OCI-LY3 (cell line): ENCODE results near the gene RAI1.

Experiments
- H2AFZ ChIP-seq: fragments of 200-600, 300-600 bp; shearing (Covaris generic); 2 replicates; pipeline ENCODE4 v1.6.0; 2014; ENCODE audit warnings: antibody characterized with exemption, low read depth, low read length
- H3K27ac ChIP-seq: fragments of 200-600, 300-600 bp; sonication (generic); 2 replicates; pipeline ENCODE4 v1.5.1; 2014; ENCODE audit warnings: mild to moderate bottlenecking, low read length, moderate library complexity, mixed read lengths
- H3K27me3 ChIP-seq: fragments of 200-600, 300-600 bp; sonication (generic); 2 replicates; pipeline ENCODE4 v1.6.1; 2014; ENCODE audit warnings: low read depth, low read length, mixed read lengths
- H3K36me3 ChIP-seq: fragments of 200-600, 300-600 bp; sonication (generic); replicated peaks from 2 replicates; pipeline ENCODE3; 2014; ENCODE audit warnings: low read depth, low read length, mixed read lengths
- H3K4me1 ChIP-seq: fragments of 300-600, 200-600 bp; sonication (generic); 2 replicates; pipeline ENCODE4 v1.6.1; 2014; ENCODE audit warnings: low read length, mixed read lengths
- H3K4me2 ChIP-seq: fragments of 200-600, 300-600 bp; sonication (generic); 2 replicates; pipeline ENCODE4 v1.6.1; 2014; ENCODE audit warnings: low read length, mixed read lengths
- H3K4me3 ChIP-seq: fragments of 300-600, 200-600 bp; sonication (generic); 2 replicates; pipeline ENCODE4 v1.5.1; 2014; ENCODE audit warnings: antibody characterized with exemption, mild to moderate bottlenecking, low read length, moderate library complexity
- H3K79me2 ChIP-seq: fragments of 300-600, 200-600 bp; shearing (Covaris generic); 2 replicates; pipeline ENCODE4 v1.6.1; 2014; ENCODE audit warnings: mild to moderate bottlenecking, low read length, mixed read lengths
- H3K9ac ChIP-seq: fragments of 300-600, 200-600 bp; shearing (Covaris generic); 2 replicates; pipeline ENCODE4 v1.6.0; 2014; ENCODE audit warnings: mild to moderate bottlenecking, low read length, moderate library complexity
- H3K9me3 ChIP-seq: fragments of 200-600, 300-600 bp; shearing (Covaris generic); 2 replicates; pipeline ENCODE4 v1.6.1; 2014; ENCODE audit warnings: low read length, mixed read lengths; ENCODE audit not compliant: insufficient read depth
- H4K20me1 ChIP-seq: fragments of 200-600, 300-600 bp; sonication (generic); 2 replicates; pipeline ENCODE4 v1.6.1; 2016; ENCODE audit warnings: low read length, mixed read lengths; ENCODE audit not compliant: insufficient read depth
- EZH2phosphoT487 ChIP-seq: fragments of 200-600 bp; shearing (Covaris generic); IDR thresholded peaks from 2 replicates; pipeline ENCODE4 v1.6.1; 2018; ENCODE audit warnings: antibody characterized with exemption, mixed run types, low read depth
- TF ChIP-seq, protein P1 (sequence below): fragments of 200-600, 300-600 bp; sonication (generic); IDR thresholded peaks from 2 replicates; pipeline ENCODE4 v1.5.1; 2014; ENCODE audit warnings: antibody characterized with exemption, low read length, low read depth

The RAI1 gene

DNA sequence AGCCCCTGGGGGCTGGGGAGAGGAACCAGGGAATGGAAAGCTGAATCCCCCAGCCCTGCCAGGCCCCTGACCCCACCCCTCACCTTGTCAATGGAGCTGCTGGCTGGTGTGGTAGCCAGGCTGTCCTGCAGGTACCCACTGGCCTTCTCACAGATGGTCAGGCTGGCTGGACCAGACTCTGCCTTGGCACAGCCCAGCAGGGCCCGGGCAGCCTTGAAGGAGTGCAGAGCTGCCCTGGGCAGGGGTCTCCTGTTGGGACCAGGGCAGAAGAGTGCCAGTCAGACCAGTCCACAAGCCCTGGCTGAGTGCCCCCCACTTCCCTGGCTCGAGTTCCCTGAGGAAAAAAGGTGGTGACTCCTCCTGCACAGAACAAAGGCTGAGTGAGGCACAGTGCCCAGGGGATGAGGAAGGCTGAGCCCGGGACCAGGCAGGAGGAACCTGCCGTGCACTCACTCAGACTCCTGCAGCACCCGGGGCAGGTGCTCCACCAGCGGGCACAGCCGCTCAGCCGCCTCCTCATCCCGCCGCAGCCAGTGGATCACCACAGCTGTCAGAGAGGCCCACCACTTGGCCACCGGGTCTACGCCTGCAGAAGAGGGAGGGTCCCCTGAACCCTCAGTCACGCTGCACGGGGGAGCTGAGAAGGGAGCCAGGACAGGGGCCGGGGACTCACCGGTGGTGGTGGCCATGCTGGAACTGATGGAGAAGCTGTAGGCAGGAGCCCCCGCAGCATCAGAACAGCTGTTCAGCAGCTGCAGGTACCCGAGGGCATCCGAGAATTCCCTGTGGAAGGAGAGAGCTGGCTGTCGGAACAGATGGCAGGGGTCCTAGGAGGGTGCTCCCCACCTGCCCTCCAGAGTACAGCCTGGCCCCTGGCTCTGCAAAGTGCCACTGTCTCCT lies 133.2 kb downstream of the RAI1 start:
- H3K36me3 ChIP-seq, result peaks cover 9% of the 10 kb centered on the region
- no peak overlapping the region for H3K4me2 ChIP-seq
- peaks cover 5% of the 10 kb centered on the region; the same call in 1 of the 2 replicates for H4K20me1 ChIP-seq
- peaks cover 5% of the 10 kb centered on the region for H3K4me1 ChIP-seq
- H3K9me3 ChIP-seq, result no peaks in the 10 kb centered on the region
- H3K4me3 ChIP-seq, result no peak overlapping the region
- no peak for TF ChIP-seq EZH2phosphoT487
- TF ChIP-seq, protein P1, sequence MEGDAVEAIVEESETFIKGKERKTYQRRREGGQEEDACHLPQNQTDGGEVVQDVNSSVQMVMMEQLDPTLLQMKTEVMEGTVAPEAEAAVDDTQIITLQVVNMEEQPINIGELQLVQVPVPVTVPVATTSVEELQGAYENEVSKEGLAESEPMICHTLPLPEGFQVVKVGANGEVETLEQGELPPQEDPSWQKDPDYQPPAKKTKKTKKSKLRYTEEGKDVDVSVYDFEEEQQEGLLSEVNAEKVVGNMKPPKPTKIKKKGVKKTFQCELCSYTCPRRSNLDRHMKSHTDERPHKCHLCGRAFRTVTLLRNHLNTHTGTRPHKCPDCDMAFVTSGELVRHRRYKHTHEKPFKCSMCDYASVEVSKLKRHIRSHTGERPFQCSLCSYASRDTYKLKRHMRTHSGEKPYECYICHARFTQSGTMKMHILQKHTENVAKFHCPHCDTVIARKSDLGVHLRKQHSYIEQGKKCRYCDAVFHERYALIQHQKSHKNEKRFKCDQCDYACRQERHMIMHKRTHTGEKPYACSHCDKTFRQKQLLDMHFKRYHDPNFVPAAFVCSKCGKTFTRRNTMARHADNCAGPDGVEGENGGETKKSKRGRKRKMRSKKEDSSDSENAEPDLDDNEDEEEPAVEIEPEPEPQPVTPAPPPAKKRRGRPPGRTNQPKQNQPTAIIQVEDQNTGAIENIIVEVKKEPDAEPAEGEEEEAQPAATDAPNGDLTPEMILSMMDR, result no peak
- H3K9ac ChIP-seq, result no peak overlapping the region
- H2AFZ ChIP-seq, result no peak overlapping the region
- no peaks in the 10 kb centered on the region for H3K79me2 ChIP-seq
- H3K27ac ChIP-seq, result no peak overlapping the region
- H3K27me3 ChIP-seq, result no peaks in the 10 kb centered on the region

DNA sequence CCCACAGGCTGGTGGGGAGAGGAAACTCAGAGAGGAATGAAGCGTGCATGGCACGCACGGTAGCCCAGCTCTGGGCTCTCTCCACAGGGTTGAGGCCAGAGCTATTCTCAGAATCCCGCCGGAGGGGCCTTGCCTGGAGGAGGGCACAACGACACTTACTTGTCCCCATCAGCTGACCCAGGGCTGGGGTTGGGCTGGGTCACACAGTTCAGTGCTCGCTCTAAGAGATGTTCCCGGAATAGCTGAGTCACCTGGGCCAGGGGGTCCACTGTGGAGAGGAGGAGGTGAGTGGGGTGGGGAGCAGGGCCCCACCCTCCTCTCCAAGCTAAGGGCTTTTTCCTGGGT lies 133.8 kb downstream of the RAI1 start:
- TF ChIP-seq EZH2phosphoT487, result no peak
- TF ChIP-seq, protein P1, result no peak
- Histone ChIP-seq H4K20me1 (peaks cover 8% of the 10 kb centered on the region), H3K4me1 (peaks cover 10% of the 10 kb centered on the region), H3K27ac (no peak overlapping the region), H3K27me3 (no peaks in the 10 kb centered on the region), H3K4me2 (no peak overlapping the region), H3K9ac (no peak overlapping the region), H3K9me3 (no peaks in the 10 kb centered on the region), H3K36me3 (peaks cover 9% of the 10 kb centered on the region), H3K4me3 (no peak overlapping the region), H2AFZ (no peak overlapping the region), H3K79me2 (no peaks in the 10 kb centered on the region)

DNA sequence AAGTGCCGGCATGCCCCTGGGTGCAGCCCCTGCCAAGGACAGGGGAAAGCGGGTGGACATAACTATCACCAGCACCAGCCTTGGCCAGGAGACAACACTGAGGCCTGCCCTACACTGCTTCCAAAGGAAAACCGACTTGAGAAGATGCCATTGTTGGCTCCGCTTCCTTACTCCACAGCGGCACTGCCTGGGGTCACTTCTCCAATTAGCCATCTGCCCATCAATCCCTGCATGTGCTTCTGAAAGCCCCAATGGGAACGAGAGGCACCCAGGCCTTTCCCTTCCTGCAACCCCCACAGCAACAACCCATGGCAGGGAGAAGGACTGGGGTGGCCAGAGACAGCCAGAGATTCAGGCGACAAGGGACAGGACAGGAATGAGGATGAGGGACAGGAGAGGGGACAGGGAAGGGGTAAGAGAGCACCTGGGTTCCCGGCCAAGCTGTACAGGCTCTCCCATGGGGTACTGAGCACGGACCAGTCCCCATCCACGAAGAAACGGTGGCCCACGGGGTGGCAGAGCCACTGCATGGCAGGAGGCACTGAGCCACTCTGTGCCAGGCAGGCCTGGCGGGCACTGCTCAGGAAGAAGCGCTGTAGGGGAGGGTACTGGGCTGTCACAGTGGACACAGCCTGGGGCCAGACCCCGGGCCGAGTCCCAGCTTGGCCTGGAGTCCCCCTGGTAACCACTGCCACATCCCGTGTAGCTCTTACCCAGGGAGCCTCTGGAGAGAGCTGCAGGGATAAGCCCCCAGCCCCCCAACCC lies 134.4 kb downstream of the RAI1 start:
- Histone ChIP-seq H3K36me3 (peaks cover 9% of the 10 kb centered on the region), H3K4me2 (no peak overlapping the region), H3K27me3 (no peaks in the 10 kb centered on the region), H3K79me2 (no peaks in the 10 kb centered on the region), H3K9ac (no peak overlapping the region), H4K20me1 (peaks cover 12% of the 10 kb centered on the region), H2AFZ (no peak overlapping the region), H3K4me1 (peaks cover 16% of the 10 kb centered on the region), H3K9me3 (no peaks in the 10 kb centered on the region), H3K27ac (no peak overlapping the region), H3K4me3 (no peak overlapping the region)
- TF ChIP-seq, protein P1, result no peak
- no peak for TF ChIP-seq EZH2phosphoT487

DNA sequence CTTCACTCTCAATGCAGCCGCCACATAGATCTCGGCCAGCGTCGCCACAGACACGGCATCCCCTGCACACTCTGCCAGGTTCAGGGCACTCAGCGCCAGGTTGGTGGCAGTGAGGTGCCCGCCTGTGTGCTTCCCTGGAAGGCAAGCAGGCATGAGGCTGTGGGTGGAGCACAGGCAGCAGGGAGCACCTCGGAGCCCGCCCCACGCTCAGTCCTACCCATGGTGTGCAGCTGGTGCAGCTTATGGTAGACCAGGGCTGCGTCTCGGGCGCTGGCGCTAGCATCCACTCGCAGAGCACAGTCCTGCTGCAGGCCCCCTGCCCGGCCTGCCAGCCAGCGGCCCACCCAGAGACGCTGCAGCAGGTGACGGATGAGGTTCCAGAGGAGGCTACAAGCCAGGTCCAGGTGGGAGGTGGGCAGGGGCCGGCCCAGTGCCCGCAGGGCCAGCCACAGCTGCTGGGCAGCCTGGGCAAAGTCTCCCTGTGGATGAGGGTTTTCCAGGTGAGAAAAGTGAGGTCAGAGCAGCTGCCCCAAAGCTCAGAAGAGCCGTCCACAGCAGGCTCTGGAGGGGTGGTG lies 135.1 kb downstream of the RAI1 start:
- Histone ChIP-seq H3K27me3 (no peaks in the 10 kb centered on the region), H3K27ac (no peak overlapping the region), H3K9me3 (no peaks in the 10 kb centered on the region), H3K79me2 (no peaks in the 10 kb centered on the region), H4K20me1 (peaks cover 12% of the 10 kb centered on the region), H3K4me1 (peaks cover 18% of the 10 kb centered on the region), H2AFZ (no peak overlapping the region), H3K9ac (no peak overlapping the region), H3K4me2 (no peak overlapping the region), H3K36me3 (peaks cover 9% of the 10 kb centered on the region), H3K4me3 (no peak overlapping the region)
- TF ChIP-seq EZH2phosphoT487, result no peak
- TF ChIP-seq, protein P1, result no peak
